ENCODE measurements around the gene YJEFN3. TPM values are rescaled to one million over a fixed set of nuclear protein-coding genes. Genes with fewer than 3 reads are reported as not detected.

The YJEFN3 gene
- total and polyA plus RNA-seq, 10 of the 15 experiments (the other 5 are each of a cell fraction or from before 2014, with no cell fraction given), result 0.05 to 6.9 (median 3.5) TPM

- no peak for TF ChIP-seq MLLT1 (IDR thresholded peaks at IDR 0.05)
- TF ChIP-seq SMC3 (IDR thresholded peaks at IDR 0.05; ENCODE audit: borderline replicate concordance, low read length), result no peak
- TF ChIP-seq ZBED1 (IDR thresholded peaks at IDR 0.05; ENCODE audit: borderline replicate concordance), result no peak
- TF ChIP-seq LARP7 (IDR thresholded peaks at IDR 0.05), result no peak
- no peak for TF ChIP-seq JUND (IDR thresholded peaks at IDR 0.05; ENCODE audit: low read depth, low read length)
- TF ChIP-seq SMAD5 (IDR thresholded peaks at IDR 0.05; ENCODE audit: low read depth), result no peak
- TF ChIP-seq NRF1 (conservative IDR thresholded peaks at IDR 0.05; ENCODE audit: low read depth, low read length), result no peak
- TF ChIP-seq SRF (IDR thresholded peaks at IDR 0.05; ENCODE audit: low read depth in 2 of 2, low read length in 2 of 2), result no peak
- TF ChIP-seq YY1 (IDR thresholded peaks at IDR 0.05; ENCODE audit: low read depth, low read length), result no peak
- TF ChIP-seq CHD4 (IDR thresholded peaks at IDR 0.05), result no peak
Measured at GRCh38 chr19:19544257-19544953, 15.7 kb downstream of the YJEFN3 start (continued).

GRCh38 chr19:19544954-19545591 is 16.4 kb downstream of the YJEFN3 start:
- 88% methylated on average over 35 of the region's 53 CpGs for WGBS (ENCODE audit: insufficient coverage, insufficient replicate concordance, low lambda C conversion rate, missing lambda C conversion rate)

More at GRCh38 chr19:19544954-19545591, 16.4 kb downstream of the YJEFN3 start:
- in situ Hi-C loops (cut with MboI), result loop anchor here (25.0 kb wide), 4 partner anchors 867 to 1492 kb away; partner anchors contain the start of genes ZNF66 and ZNF737
- ChIA-PET RAD21 (ENCODE audit: unreplicated experiment) (no interaction called here), POLR2A (no interaction called here), SMC1A (ENCODE audit: uncharacterized antibody, unreplicated experiment) (no interaction called here), CTCF (interaction anchor here (1.6 kb wide), 1 partner anchor 9 kb away, joined by 5 read pairs; no protein-coding TSS in a partner anchor)
- Histone ChIP-seq H3K4me2 (ENCODE audit: control insufficient read depth, insufficient read depth) (no peak overlapping the region), H3K27me3 (replicated peaks in 1 of 2; ENCODE audit: control insufficient read depth in 2 of 2, insufficient read depth in 2 of 2, low read length in 1 of 2) (no peaks in the 10 kb centered on the region), H2AFZ (ENCODE audit: control insufficient read depth, low read depth, low read length) (no peak overlapping the region), H3K36me3 (ENCODE audit: control insufficient read depth in 2 of 2, insufficient read depth in 2 of 2, low read length in 1 of 2) (no peaks in the 10 kb centered on the region), H3K79me2 (ENCODE audit: control insufficient read depth, insufficient read depth, low read length) (no peaks in the 10 kb centered on the region), H3K9ac (ENCODE audit: control insufficient read depth, insufficient read depth, low read length) (no peak overlapping the region), H3K9me3 (replicated peaks; ENCODE audit: control insufficient read depth, insufficient read depth, low read length) (no peaks in the 10 kb centered on the region; the same call in 2 of the 3 replicates), H4K20me1 (ENCODE audit: control insufficient read depth, insufficient read depth) (no peaks in the 10 kb centered on the region), H3K4me3 (no peak overlapping the region), H3K27ac (ENCODE audit: control insufficient read depth, insufficient read depth) (no peak overlapping the region), H3K4me1 (ENCODE audit: control insufficient read depth, insufficient read depth, low read length) (peaks cover 3% of the 10 kb centered on the region)
- FAIRE-seq (no peak), DNase-seq (ENCODE audit: low read depth, low spot score) (no peak), ATAC-seq (no peak)
- BruUV-seq (replicated peaks), result no TSS peak
- intact Hi-C loops (cut with micrococcal nuclease; ENCODE audit: unreplicated experiment), result no loop called here
- TF ChIP-seq PAX5 (IDR thresholded peaks at IDR 0.05; ENCODE audit: borderline replicate concordance, low read depth, low read length), result no peak
- TF ChIP-seq TAF1 (IDR thresholded peaks at IDR 0.05; ENCODE audit: borderline replicate concordance, low read depth, low read length), result no peak
- TF ChIP-seq MLLT1 (IDR thresholded peaks at IDR 0.05), result no peak
- TF ChIP-seq CREB1 (IDR thresholded peaks at IDR 0.05; ENCODE audit: low read depth), result no peak
- TF ChIP-seq BRCA1 (IDR thresholded peaks at IDR 0.05; ENCODE audit: low read depth, low read length), result no peak
- TF ChIP-seq POLR2AphosphoS5 (IDR thresholded peaks at IDR 0.05; ENCODE audit: low read length), result no peak
- no peak for TF ChIP-seq RAD21 (IDR thresholded peaks at IDR 0.05; ENCODE audit: insufficient read depth, low read depth, low read length)

Measured in GM12878 (cell line).